HCT116 (cell line): ENCODE data around the gene SEPTIN5. TPM values are rescaled to one million over a fixed set of nuclear protein-coding genes. Genes with fewer than 3 reads are reported as not detected.

Experiments used
- ATAC-seq: fragments of 200-7000 bp; cut with Tn5 transposase; 2 replicates; pipeline ENCODE4 v1.9.1; 2020; ENCODE audit warnings: mild to moderate bottlenecking, moderate library complexity
- BruUV-seq: library from RNA; stranded (reverse); fragments of 400-500 nt; replicated peaks from 2 replicates; lab custom pipeline; 2021; lab: Mats Ljungman, UMichigan
- CTCF ChIA-PET: fragments of 300-600 bp; sonication (Branson Sonifier 250); formaldehyde crosslinking; loops from one replicate; lab custom pipeline; 2021; ENCODE audit warnings: antibody characterized with exemption; lab: Charles Lee
- POLR2A ChIA-PET: fragments of 300-600, 350-600 bp; sonication (Branson Sonifier 250); formaldehyde crosslinking; loops from one replicate; lab custom pipeline; 2021; ENCODE audit warnings: antibody characterized with exemption; lab: Charles Lee
- RAD21 ChIA-PET, 2 experiments: fragments of 300-600 bp; sonication (Branson Sonifier 250); formaldehyde crosslinking; loops; one replicate each; lab custom pipeline; 2023; ENCODE audit warnings: low total read pairs in 2 of 2; ENCODE audit not compliant: uncharacterized antibody in 2 of 2, unreplicated experiment in 2 of 2, low non-redundant PET in 1 of 2; lab: Charles Lee
- DNase-seq: peaks from one replicate; pipeline ENCODE4 v3.0.0-alpha.2; 2010; ENCODE audit warnings: low read depth, low spot score
- H2AFZ ChIP-seq: fragments of 200-600 bp; shearing (Covaris generic), sonication (generic); 2 replicates; pipeline ENCODE4 v1.6.1; 2017; ENCODE audit warnings: low read depth, mixed run types, mixed read lengths, antibody characterized with exemption, low read length; ENCODE audit not compliant: poor library complexity, severe bottlenecking
- H3K27ac ChIP-seq: 2 replicates; pipeline ENCODE4 v1.5.1; 2012; ENCODE audit warnings: low read depth, low read length
- H3K27me3 ChIP-seq: fragments of 200-600 bp; sonication (generic); 2 replicates; pipeline ENCODE4 v1.6.1; 2016; ENCODE audit warnings: mixed run types, low read length, mixed read lengths; ENCODE audit not compliant: insufficient read depth
- H3K36me3 ChIP-seq, 2 experiments: fragments of 200-500 bp in 1 of 2; fragments of 200-600 bp in 1 of 2; sonication (Bioruptor generic) in 1 of 2; sonication (generic) in 1 of 2; 2 replicates each; pipeline versions ENCODE4 v1.5.1 to v1.6.1; 2014 to 2016; ENCODE audit warnings: low read length in 2 of 2, inconsistent platforms in 1 of 2, mixed read lengths in 1 of 2, mixed run types in 1 of 2; ENCODE audit not compliant: insufficient read depth in 2 of 2, control insufficient read depth in 1 of 2
- H3K4me1 ChIP-seq, 2 experiments: fragments of 200-600 bp in 1 of 2; sonication (generic) in 1 of 2; 2 replicates each; pipeline versions ENCODE4 v1.5.1 to v1.6.1; 2012 to 2017; ENCODE audit warnings: low read length in 2 of 2, inconsistent platforms in 1 of 2, mild to moderate bottlenecking in 1 of 2, mixed read lengths in 1 of 2, mixed run types in 1 of 2, moderate library complexity in 1 of 2; ENCODE audit not compliant: insufficient read depth in 2 of 2, control insufficient read depth in 1 of 2
- H3K4me2 ChIP-seq: fragments of 200-600 bp; sonication (generic); 2 replicates; pipeline ENCODE4 v1.6.1; 2017; ENCODE audit warnings: mixed run types, low read length, mixed read lengths
- H3K4me3 ChIP-seq, 2 experiments: fragments of 200-600 bp in 1 of 2; sonication (generic) in 1 of 2; replicated peaks in 1 of 2; 2 replicates each; pipeline ENCODE4 v1.5.1; 2011 to 2016; ENCODE audit warnings: low read length in 2 of 2, control low read depth in 1 of 2, low read depth in 1 of 2, mild to moderate bottlenecking in 1 of 2, mixed read lengths in 1 of 2, mixed run types in 1 of 2
- H3K79me2 ChIP-seq: fragments of 200-600 bp; sonication (generic); 2 replicates; pipeline ENCODE4 v1.6.1; 2017; ENCODE audit warnings: mild to moderate bottlenecking, mixed run types, low read length, moderate library complexity, mixed read lengths; ENCODE audit not compliant: insufficient read depth
- H3K9ac ChIP-seq: fragments of 200-600 bp; sonication (generic); 2 replicates; pipeline ENCODE4 v1.6.1; 2016; ENCODE audit warnings: low read length, mixed read lengths
- H3K9me2 ChIP-seq: fragments of 200-600 bp; sonication (generic), shearing (Covaris generic); 2 replicates; pipeline ENCODE4 v1.6.1; 2017; ENCODE audit warnings: mixed run types, mild to moderate bottlenecking, moderate library complexity; ENCODE audit not compliant: insufficient read depth
- H3K9me3 ChIP-seq, 2 experiments: fragments of 200-500 bp in 1 of 2; fragments of 200-600 bp in 1 of 2; sonication (Bioruptor generic) in 1 of 2; sonication (generic) in 1 of 2; 2 replicates each; pipeline ENCODE4 v1.6.1; 2014 to 2017; ENCODE audit warnings: low read length in 2 of 2, mixed read lengths in 2 of 2, inconsistent platforms in 1 of 2, low read depth in 1 of 2, mild to moderate bottlenecking in 1 of 2, mixed run types in 1 of 2, moderate library complexity in 1 of 2; ENCODE audit not compliant: control insufficient read depth in 1 of 2, insufficient read depth in 1 of 2
- H4K20me1 ChIP-seq: fragments of 200-600 bp; sonication (generic), shearing (Covaris generic); 2 replicates; pipeline ENCODE4 v1.6.1; 2017; ENCODE audit warnings: mixed run types, mild to moderate bottlenecking, moderate library complexity; ENCODE audit not compliant: insufficient read depth
- CTCF ChIP-seq, 3 experiments: fragments of 200-600 bp in 1 of 3; sonication (generic) in 1 of 3; IDR thresholded peaks in 2 of 3; conservative IDR thresholded peaks in 1 of 3; 2 replicates each; pipeline ENCODE4 v1.5.1; 2012 to 2017; ENCODE audit warnings: low read depth in 2 of 3, low read length in 2 of 3, antibody characterized with exemption in 1 of 3, borderline replicate concordance in 1 of 3, control low read depth in 1 of 3, mild to moderate bottlenecking in 1 of 3, mixed read lengths in 1 of 3, mixed run types in 1 of 3, moderate library complexity in 1 of 3; ENCODE audit not compliant: insufficient read depth in 1 of 3
- ELF1 ChIP-seq: IDR thresholded peaks from 2 replicates; pipeline ENCODE4 v1.6.1; 2012; ENCODE audit warnings: low read depth, borderline replicate concordance
- JUND ChIP-seq: IDR thresholded peaks from 2 replicates; pipeline ENCODE4 v1.6.1; 2012
- REST ChIP-seq: IDR thresholded peaks from 2 replicates; pipeline ENCODE4 v1.6.1; 2012; ENCODE audit warnings: low read depth
- SIN3A ChIP-seq: IDR thresholded peaks from 2 replicates; pipeline ENCODE4 v1.6.1; 2012; ENCODE audit warnings: low read depth
- SP1 ChIP-seq: IDR thresholded peaks from 2 replicates; pipeline ENCODE4 v1.6.1; 2012; ENCODE audit warnings: low read depth
- TCF7L2 ChIP-seq: IDR thresholded peaks from 2 replicates; pipeline ENCODE4 v1.7.0; 2011; ENCODE audit warnings: borderline replicate concordance, inconsistent platforms; ENCODE audit not compliant: insufficient read depth, insufficient read length; ENCODE audit errors: extremely low read depth
- YY1 ChIP-seq: IDR thresholded peaks from 2 replicates; pipeline ENCODE4 v1.6.1; 2011; ENCODE audit warnings: low read length, low read depth, moderate library complexity, mild to moderate bottlenecking; ENCODE audit not compliant: insufficient replicate concordance; ENCODE audit errors: extremely low read depth
- intact Hi-C: fragments of 100-400 bp; cut with micrococcal nuclease; formaldehyde crosslinking; loops from 2 replicates; pipeline ENCODE4 v1.10.0; 2022
- total RNA-seq: library from RNA; stranded (reverse); gene quantifications from one replicate; pipeline ENCODE4 v1.2.1, GENCODE V29; 2021; ENCODE audit not compliant: unreplicated experiment

The SEPTIN5 gene
- total RNA-seq, 1 experiment from 2014 or later: 9.0 TPM

- intact Hi-C loops: no loop called here
- Histone ChIP-seq H3K4me3 (no peak overlapping the region), H3K27me3 (no peaks in the 10 kb centered on the region), H2AFZ (no peak overlapping the region), H3K36me3 (no peaks in the 10 kb centered on the region), H3K79me2 (no peaks in the 10 kb centered on the region), H3K9me2 (no peaks in the 10 kb centered on the region), H3K27ac (no peak overlapping the region), H4K20me1 (no peaks in the 10 kb centered on the region), H3K4me1 (no peaks in the 10 kb centered on the region), H3K4me2 (no peak overlapping the region), H3K9me3 (no peaks in the 10 kb centered on the region), H3K9ac (no peak overlapping the region)
- no TSS peak for BruUV-seq
- 0 out of 2 replicates have a peak, but pooled peaks have one; percentile 18 for ATAC-seq
- ChIA-PET CTCF (no interaction called here), POLR2A (interaction anchor here (0.8 kb wide), 1 partner anchor 240 kb away, joined by 3 read pairs; no protein-coding TSS in a partner anchor), RAD21 (no interaction called here)
- TF ChIP-seq SP1 (no peak), REST (no peak), CTCF (IDR thresholded peaks at IDR 0.05 in 2 of 3, conservative IDR thresholded peaks at IDR 0.05 in 1 of 3; ENCODE audit: borderline replicate concordance in 1 of 3, insufficient read depth in 1 of 3, low read depth in 2 of 3, low read length in 2 of 3) (no peak), YY1 (no peak), SIN3A (no peak), TCF7L2 (no peak), JUND (no peak), ELF1 (no peak)
- DNase-seq: no peak
Observed at GRCh38 chr22:19748991-19749664, 34.8 kb downstream of the SEPTIN5 start.
